Hepatic stellate cell (primary cell): ENCODE data around the gene DNMT3B.
A peak's percentile ranks its signal among the peaks of the same experiment; 100 is the strongest.
"Not testable (repeated sequence)": the region's sequence is repeated elsewhere in the genome, so short reads cannot be mapped to it uniquely, and the experiment has no call there.

ENCODE experiments used
- DNase-seq: peaks from one replicate; pipeline ENCODE4 v3.0.0; 2011; ENCODE audit warnings: low spot score

DNMT3B gene

GRCh38 chr20:32763202-32764004, 1.2 kb downstream of the DNMT3B start:
- no peak for DNase-seq

- DNase-seq, result no peak
These were observed 2.1 kb downstream of the DNMT3B start for GRCh38 chr20:32764005-32764960.

GRCh38 chr20:32765230-32765875, 3.2 kb downstream of the DNMT3B start:
- DNase-seq, result not testable (repeated sequence)

- no peak for DNase-seq
These were observed 5.4 kb downstream of the DNMT3B start for GRCh38 chr20:32767418-32768198.

- DNase-seq, result no peak
These were observed 9.9 kb downstream of the DNMT3B start for GRCh38 chr20:32772046-32772445.

- no peak for DNase-seq
These were observed 11.0 kb downstream of the DNMT3B start for GRCh38 chr20:32773223-32773622.

- no peak for DNase-seq
These were observed 11.7 kb downstream of the DNMT3B start for GRCh38 chr20:32773855-32774254.

GRCh38 chr20:32775336-32775991, 13.3 kb downstream of the DNMT3B start:
- no peak for DNase-seq

GRCh38 chr20:32777177-32777956, 15.2 kb downstream of the DNMT3B start:
- DNase-seq, result no peak

- peak; percentile 26 for DNase-seq
These were observed 17.5 kb downstream of the DNMT3B start for GRCh38 chr20:32779500-32780211.

- DNase-seq, result no peak
These were observed 18.1 kb downstream of the DNMT3B start for GRCh38 chr20:32780278-32780677.

GRCh38 chr20:32780749-32781655, 18.8 kb downstream of the DNMT3B start:
- no peak for DNase-seq

- no peak for DNase-seq
These were observed 22.3 kb downstream of the DNMT3B start for GRCh38 chr20:32784369-32785080.

GRCh38 chr20:32786059-32786760, 24.0 kb downstream of the DNMT3B start:
- DNase-seq, result no peak

- no peak for DNase-seq
These were observed 25.0 kb downstream of the DNMT3B start for GRCh38 chr20:32787168-32787567.

- DNase-seq, result peak; percentile 89
These were observed 27.9 kb downstream of the DNMT3B start for GRCh38 chr20:32789896-32790750.
